HL-60 (cell line): ENCODE data around the gene RNF166.

Experiments used
- CTCF ChIP-seq: IDR thresholded peaks from one replicate; pipeline ENCODE4 v1.5.1; 2011; ENCODE audit warnings: low read length, control low read depth, inconsistent platforms; ENCODE audit not compliant: insufficient read depth
- POLR2AphosphoS5 ChIP-seq: IDR thresholded peaks from 2 replicates; pipeline ENCODE4 v1.6.1; 2012; ENCODE audit warnings: low read depth

GRCh38 chr16:88753602-88754001 lies 47.4 kb upstream of the RNF166 start:
- no peak for TF ChIP-seq CTCF
- TF ChIP-seq POLR2AphosphoS5: no peak
